ENCODE data around the gene RANBP17.

Gene RANBP17

DNA sequence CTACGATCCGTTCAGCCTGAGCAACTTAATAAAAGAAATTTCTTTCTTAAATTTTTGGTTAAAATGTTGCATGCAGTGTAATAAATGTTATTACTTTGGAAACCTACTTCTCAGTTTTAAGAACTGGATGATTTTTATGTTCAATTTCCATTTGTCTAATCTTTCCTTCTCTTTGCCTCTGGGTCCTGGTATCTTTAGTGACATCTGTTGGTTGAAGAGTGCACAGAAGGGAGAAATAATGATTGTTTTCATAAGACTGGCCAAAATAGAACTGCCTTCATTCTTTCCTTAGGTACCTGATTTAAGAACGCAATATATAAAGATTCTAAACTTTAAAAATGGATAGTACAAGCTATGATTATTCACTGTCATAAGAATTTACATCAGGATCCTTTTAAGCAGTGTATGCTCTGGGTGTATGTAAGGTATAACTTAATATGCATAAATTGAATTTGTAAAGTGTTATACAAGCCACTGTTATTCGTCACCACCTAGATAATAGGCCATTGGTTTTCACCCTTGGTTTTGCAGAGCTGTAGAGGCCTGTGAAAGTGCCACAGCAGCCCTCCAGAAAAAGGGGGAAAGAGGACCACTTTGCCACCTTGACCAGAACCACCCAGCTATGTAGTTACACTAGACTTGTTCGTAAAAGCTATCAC lies 364.4 kb downstream of the RANBP17 start:
- DNase-seq (ENCODE audit: insufficient read length, low spot score) (no peak), FAIRE-seq (no peak)

DNA sequence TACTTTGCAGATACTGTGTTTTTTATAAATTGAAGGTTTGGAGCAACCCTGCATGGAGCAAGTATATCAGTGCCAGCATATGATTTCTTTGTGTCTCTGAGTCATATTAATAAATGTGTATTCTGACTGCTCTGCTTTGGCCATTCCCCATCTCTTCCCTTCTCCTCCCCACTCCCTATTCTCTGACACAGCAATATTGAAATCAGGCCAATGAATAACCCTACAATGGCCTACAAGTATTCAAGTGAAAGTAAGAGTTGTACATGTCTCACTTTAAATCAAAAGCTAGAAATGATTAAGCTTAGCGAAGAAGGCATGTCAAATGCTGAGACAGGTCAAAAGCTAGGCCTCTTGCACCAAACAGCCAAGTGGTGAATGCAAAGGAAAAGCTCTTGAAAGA lies 365.0 kb downstream of the RANBP17 start:
- no peak for FAIRE-seq
- DNase-seq (ENCODE audit: insufficient read length, low spot score), result no peak

GRCh38 chr5:171236651-171237050 lies 374.8 kb downstream of the RANBP17 start:
- no peak for DNase-seq (ENCODE audit: insufficient read length, low spot score)

GRCh38 chr5:171242521-171242920 lies 380.7 kb downstream of the RANBP17 start:
- DNase-seq (ENCODE audit: insufficient read length, low spot score), result no peak

More at GRCh38 chr5:171236651-171237050, 374.8 kb downstream of the RANBP17 start:
- no peak for FAIRE-seq

DNA sequence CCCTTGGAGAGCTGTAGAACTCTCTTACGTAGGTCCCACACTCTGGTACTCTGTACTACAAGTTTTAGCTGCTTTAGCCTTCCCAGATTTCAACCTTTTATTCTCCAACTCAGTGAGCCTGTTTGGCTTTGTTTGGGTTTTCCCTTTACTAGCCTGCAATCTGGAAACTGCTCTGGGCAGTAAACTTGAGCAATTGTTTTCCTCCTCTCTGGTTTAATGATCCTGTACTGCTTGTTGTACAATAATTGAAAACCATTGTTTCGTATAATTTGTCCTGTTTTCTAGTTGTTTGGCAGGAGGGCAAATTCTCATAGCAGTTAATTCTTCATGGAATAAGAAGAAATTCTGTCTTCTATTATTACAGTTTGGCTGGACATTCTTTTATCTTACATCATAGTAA lies 384.4 kb downstream of the RANBP17 start:
- DNase-seq (ENCODE audit: insufficient read length, low spot score) (no peak), FAIRE-seq (no peak)

More at GRCh38 chr5:171242521-171242920, 380.7 kb downstream of the RANBP17 start:
- no peak for FAIRE-seq

GRCh38 chr5:171249460-171249859 lies 387.6 kb downstream of the RANBP17 start:
- FAIRE-seq (no peak), DNase-seq (ENCODE audit: insufficient read length, low spot score) (no peak)

GRCh38 chr5:171250738-171251137 lies 388.9 kb downstream of the RANBP17 start:
- FAIRE-seq (no peak), DNase-seq (ENCODE audit: insufficient read length, low spot score) (no peak)

DNA sequence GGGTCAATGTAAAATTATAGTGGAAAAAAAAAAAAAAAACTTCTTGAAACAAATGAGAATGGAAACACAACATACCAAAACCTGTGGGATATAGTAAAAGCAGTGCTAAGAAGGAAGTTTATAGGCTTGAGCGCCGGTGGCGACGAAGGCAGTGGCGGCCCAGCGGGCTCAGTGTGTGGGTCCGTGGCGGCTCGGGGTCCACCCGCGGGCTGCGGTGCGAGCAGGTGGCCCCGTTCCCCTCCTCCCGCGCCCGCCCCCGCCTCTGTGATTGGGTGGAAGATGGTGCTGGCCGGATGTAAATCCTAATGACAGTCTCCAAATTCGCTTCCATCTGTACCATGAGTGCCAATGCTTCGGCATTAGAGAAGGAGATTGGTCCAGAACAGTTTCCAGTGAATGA lies 389.7 kb downstream of the RANBP17 start:
- DNase-seq (ENCODE audit: insufficient read length, low spot score) (no peak), FAIRE-seq (no peak)

GRCh38 chr5:171252674-171253073 lies 390.9 kb downstream of the RANBP17 start:
- FAIRE-seq (no peak), DNase-seq (ENCODE audit: insufficient read length, low spot score) (no peak)

DNA sequence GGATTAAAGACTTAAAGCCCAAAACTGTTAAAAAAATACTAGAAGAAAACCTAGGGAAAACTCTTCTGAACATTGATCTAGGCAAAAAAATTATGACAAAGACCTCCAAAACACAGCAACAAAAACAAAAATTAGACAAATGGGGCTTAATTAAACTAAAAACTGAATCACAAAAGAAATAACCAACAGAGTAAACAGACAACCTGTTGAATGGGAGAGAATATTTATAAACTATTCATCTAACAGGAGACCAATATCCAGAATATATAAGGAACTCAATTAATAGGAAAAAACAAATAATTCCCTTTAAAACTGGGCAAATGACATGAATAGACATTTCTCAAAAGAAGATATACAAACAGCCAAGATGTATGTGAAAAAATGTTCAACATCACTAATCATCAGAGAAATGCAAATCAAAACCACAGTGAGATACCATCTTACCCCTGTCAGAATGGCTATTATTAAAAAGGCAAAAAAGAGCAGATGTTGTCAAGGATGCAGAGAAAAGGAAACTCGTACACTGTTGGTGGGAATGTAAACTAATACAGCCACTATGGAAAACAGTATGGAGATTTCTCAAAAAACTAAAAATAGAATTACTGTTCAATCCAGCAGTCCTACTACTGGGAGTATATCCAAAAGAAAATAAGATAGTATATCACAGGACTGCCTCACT lies 397.1 kb downstream of the RANBP17 start:
- FAIRE-seq (no peak), DNase-seq (ENCODE audit: insufficient read length, low spot score) (no peak)

- FAIRE-seq (no peak), DNase-seq (ENCODE audit: insufficient read length, low spot score) (no peak)
These were observed 399.5 kb downstream of the RANBP17 start for GRCh38 chr5:171261361-171261760.

DNA sequence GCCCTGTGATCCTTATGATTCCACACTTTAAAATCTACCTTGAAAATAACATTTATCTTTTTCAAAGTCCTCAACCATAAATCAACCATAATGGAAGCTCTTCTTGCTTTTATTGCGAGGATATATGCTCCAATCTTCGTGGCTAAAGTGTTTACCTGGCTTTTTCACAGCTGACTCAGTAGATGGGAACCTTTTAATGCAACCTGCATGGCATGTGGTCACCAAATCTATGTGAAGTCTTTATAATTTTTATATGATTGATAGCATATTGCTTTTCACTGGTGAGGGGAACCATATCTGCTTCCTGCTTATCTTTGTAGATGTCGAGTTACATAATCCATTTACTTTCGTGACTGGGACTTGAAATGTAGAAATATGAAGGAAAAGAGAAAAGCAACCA lies 400.1 kb downstream of the RANBP17 start:
- FAIRE-seq (no peak), DNase-seq (ENCODE audit: insufficient read length, low spot score) (no peak)

DNA sequence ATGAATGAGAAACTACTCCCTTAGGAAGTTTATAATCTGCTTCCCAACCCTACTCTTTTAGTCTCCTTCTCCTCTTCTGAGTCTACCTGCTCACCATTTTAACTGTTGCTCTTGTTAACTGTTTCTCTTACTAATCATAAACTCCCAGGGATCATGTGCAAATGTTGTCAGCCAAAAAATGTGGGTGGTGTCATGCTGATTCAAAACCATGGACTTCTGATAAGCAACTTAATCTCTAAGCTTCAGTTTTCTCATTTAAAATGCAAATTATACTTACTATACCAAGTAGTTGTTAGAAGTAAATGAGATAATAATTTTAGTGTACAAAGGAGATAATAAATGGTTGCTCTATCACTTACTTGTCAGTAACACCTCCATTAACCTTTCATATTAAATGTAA lies 401.4 kb downstream of the RANBP17 start:
- FAIRE-seq, result no peak

GRCh38 chr5:171264843-171265242 lies 403.0 kb downstream of the RANBP17 start:
- FAIRE-seq (no peak), DNase-seq (ENCODE audit: insufficient read length, low spot score) (no peak)

More for the DNA sequence above, 401.4 kb downstream of the RANBP17 start:
- no peak for DNase-seq (ENCODE audit: insufficient read length, low spot score)

GRCh38 chr5:171268700-171269620 lies 407.1 kb downstream of the RANBP17 start:
- FAIRE-seq (no peak), DNase-seq (ENCODE audit: insufficient read length, low spot score) (no peak)

DNA sequence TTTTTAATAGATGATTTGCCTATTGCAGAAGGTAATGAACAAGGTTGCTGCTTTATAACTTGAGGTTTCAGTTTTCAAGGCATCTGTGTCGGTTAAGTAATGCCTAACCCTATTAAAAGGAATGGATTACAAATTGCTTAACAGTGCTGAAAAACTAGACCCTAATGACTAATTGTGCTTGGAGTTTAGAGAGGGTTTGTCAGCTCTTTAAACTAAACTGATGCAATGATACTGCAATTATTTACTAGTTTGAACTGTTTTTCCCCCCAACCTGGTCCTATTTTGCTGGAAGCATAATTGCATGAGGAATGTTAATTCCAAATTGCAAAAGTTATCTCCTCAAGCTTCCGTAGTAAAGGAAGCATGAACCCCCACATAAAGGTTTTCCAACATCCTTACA lies 407.9 kb downstream of the RANBP17 start:
- FAIRE-seq (no peak), DNase-seq (ENCODE audit: insufficient read length, low spot score) (no peak)

GRCh38 chr5:171270136-171270535 lies 408.3 kb downstream of the RANBP17 start:
- DNase-seq (ENCODE audit: insufficient read length, low spot score) (no peak), FAIRE-seq (no peak)

GRCh38 chr5:171271798-171272197 lies 410.0 kb downstream of the RANBP17 start:
- FAIRE-seq, result no peak

DNA sequence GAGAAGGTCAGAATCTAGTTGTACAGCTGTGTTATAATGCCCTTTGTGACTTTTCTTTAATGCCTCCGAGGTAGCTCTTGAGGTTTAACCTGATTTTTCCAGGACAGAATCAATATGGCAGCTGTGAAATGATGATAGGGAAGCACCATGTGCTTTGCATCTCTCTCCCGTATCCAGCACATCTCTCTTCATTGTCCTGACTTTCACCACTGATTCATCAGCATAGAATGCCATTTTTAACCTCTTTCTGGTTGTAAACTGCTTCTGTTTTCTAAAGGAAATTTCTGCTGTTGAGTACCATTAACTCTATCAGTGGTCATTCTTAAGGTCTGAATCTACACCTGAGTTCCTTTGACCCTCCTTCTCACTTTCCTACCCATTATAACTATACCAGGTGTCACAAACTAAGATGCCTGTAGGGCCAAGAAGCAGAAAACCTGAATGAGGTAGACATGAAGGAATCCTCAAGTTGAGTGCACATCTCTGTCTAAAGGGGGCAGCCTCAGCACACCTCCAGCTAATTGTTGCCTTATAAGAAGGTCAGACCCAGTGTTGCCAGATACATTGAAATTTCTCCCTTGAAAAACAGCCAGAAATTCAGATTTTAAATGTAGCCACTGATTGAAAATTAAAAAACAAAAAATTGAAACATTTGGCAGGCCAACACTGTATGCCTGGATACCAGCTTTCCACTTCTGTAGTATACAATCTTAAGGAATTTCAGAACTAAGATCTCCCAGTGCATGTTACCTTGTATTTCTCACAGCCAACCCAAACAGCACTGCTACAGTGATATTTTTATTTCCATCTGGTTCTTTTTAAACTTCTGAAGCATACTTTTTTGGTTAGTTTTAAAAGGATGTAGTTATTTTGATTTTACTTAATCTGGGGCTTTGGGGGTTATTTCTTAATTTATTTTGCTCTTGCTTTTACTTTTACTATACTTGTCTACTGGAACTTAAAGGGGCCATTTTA lies 411.5 kb downstream of the RANBP17 start:
- no peak for DNase-seq (ENCODE audit: insufficient read length, low spot score)
- FAIRE-seq, result no peak

More at GRCh38 chr5:171271798-171272197, 410.0 kb downstream of the RANBP17 start:
- no peak for DNase-seq (ENCODE audit: insufficient read length, low spot score)

All from HTR-8/SVneo (cell line).